ENCODE data around the gene LYST.

DNA sequence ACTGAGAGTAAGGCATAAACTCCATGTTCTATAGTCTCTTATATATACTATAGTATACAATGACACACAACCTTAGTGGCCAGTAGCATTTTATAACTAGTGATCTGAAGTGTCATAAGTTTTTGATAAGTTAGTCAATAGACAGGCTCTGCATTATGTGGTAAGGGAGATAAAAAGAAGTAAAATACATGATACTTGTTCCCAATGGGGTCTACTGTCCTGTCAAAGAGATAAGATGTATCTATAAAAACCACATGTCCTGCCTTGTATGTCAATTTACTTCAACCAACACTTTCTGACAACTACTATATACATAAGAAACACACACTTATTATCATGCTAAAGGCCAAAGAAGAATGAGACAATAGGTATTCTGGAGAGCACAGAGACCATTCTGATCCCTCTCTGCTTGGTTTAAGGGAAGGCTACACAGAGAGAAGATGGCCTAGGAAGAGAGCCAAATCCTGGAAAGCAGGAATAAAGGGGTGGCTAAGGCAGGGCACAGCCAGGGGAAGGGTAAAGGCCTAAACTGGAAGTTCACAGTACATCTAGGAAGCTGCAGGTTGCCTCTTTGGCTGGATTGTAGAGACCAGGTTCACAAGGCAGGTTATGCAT lies 91.4 kb downstream of the LYST start:
- TF ChIP-seq POLR2A (IDR thresholded peaks at IDR 0.05), result no peak
- TF ChIP-seq, protein P1, sequence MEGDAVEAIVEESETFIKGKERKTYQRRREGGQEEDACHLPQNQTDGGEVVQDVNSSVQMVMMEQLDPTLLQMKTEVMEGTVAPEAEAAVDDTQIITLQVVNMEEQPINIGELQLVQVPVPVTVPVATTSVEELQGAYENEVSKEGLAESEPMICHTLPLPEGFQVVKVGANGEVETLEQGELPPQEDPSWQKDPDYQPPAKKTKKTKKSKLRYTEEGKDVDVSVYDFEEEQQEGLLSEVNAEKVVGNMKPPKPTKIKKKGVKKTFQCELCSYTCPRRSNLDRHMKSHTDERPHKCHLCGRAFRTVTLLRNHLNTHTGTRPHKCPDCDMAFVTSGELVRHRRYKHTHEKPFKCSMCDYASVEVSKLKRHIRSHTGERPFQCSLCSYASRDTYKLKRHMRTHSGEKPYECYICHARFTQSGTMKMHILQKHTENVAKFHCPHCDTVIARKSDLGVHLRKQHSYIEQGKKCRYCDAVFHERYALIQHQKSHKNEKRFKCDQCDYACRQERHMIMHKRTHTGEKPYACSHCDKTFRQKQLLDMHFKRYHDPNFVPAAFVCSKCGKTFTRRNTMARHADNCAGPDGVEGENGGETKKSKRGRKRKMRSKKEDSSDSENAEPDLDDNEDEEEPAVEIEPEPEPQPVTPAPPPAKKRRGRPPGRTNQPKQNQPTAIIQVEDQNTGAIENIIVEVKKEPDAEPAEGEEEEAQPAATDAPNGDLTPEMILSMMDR (IDR thresholded peaks at IDR 0.05), result no peak

All from tibial nerve (tissue), 3 donors.